ENCODE data around the gene EFHD1. TPM values are rescaled to one million over a fixed set of nuclear protein-coding genes. Genes with fewer than 3 reads are reported as not detected.

The EFHD1 gene
- total RNA-seq, 1 donor from 2014 or later, result 15.7 TPM

- Histone ChIP-seq H3K27ac (ENCODE audit: low read depth, low read length) (no peak overlapping the region), H3K27me3 (ENCODE audit: insufficient read depth, low read length) (no peaks in the 10 kb centered on the region), H3K9ac (ENCODE audit: low read length) (no peak overlapping the region), H4K20me1 (ENCODE audit: insufficient read depth, low read length) (no peaks in the 10 kb centered on the region), H3K36me3 (ENCODE audit: insufficient read depth, low read length) (no peaks in the 10 kb centered on the region), H3K4me1 (ENCODE audit: insufficient read depth, low read length) (peaks cover 4% of the 10 kb centered on the region), H3K9me3 (ENCODE audit: insufficient read depth, low read depth, low read length) (no peaks in the 10 kb centered on the region), H3K4me3 (ENCODE audit: insufficient read depth, low read depth, low read length) (no peak overlapping the region), H3K4me2 (ENCODE audit: low read length) (no peak overlapping the region), H3K79me2 (ENCODE audit: insufficient read depth, low read length) (no peaks in the 10 kb centered on the region), H2AFZ (ENCODE audit: low read depth, low read length) (no peak overlapping the region)
- no peak for TF ChIP-seq CTCF (IDR thresholded peaks at IDR 0.05; ENCODE audit: insufficient read depth, low read depth, low read length)
- no peak for TF ChIP-seq EZH2 (IDR thresholded peaks at IDR 0.05; ENCODE audit: insufficient read depth, low read length)
- no peak overlapping the region for H3K27ac Mint-ChIP-seq (ENCODE audit: unreplicated experiment)
- no peaks in the 10 kb centered on the region for H3K9me3 Mint-ChIP-seq (ENCODE audit: unreplicated experiment)
- FAIRE-seq, result no peak
- H3K27me3 Mint-ChIP-seq (ENCODE audit: low read depth, unreplicated experiment), result peaks cover 24% of the 10 kb centered on the region
- H3K4me1 Mint-ChIP-seq (ENCODE audit: low read depth, unreplicated experiment), result peaks cover 8% of the 10 kb centered on the region
- no peak for DNase-seq (ENCODE audit: low read depth)
- H3K4me3 Mint-ChIP-seq (ENCODE audit: unreplicated experiment), result no peak overlapping the region
- H3K36me3 Mint-ChIP-seq (ENCODE audit: low read depth, unreplicated experiment), result peaks cover 6% of the 10 kb centered on the region
These were observed 13.9 kb downstream of the EFHD1 start for GRCh38 chr2:232647261-232647660.

GRCh38 chr2:232649033-232649432 lies 15.6 kb downstream of the EFHD1 start:
- peaks cover 12% of the 10 kb centered on the region for H3K4me1 Mint-ChIP-seq (ENCODE audit: low read depth, unreplicated experiment)
- H3K4me3 Mint-ChIP-seq (ENCODE audit: unreplicated experiment), result no peak overlapping the region
- Histone ChIP-seq H3K79me2 (ENCODE audit: insufficient read depth, low read length) (no peaks in the 10 kb centered on the region), H3K27me3 (ENCODE audit: insufficient read depth, low read length) (no peaks in the 10 kb centered on the region), H3K9ac (ENCODE audit: low read length) (no peak overlapping the region), H2AFZ (ENCODE audit: low read depth, low read length) (no peak overlapping the region), H4K20me1 (ENCODE audit: insufficient read depth, low read length) (no peaks in the 10 kb centered on the region), H3K4me3 (ENCODE audit: insufficient read depth, low read depth, low read length) (no peak overlapping the region), H3K9me3 (ENCODE audit: insufficient read depth, low read depth, low read length) (no peaks in the 10 kb centered on the region), H3K4me1 (ENCODE audit: insufficient read depth, low read length) (peaks cover 4% of the 10 kb centered on the region), H3K4me2 (ENCODE audit: low read length) (no peak overlapping the region), H3K27ac (ENCODE audit: low read depth, low read length) (no peak overlapping the region), H3K36me3 (ENCODE audit: insufficient read depth, low read length) (no peaks in the 10 kb centered on the region)
- FAIRE-seq, result no peak
- H3K36me3 Mint-ChIP-seq (ENCODE audit: low read depth, unreplicated experiment), result peaks cover 4% of the 10 kb centered on the region
- no peak for TF ChIP-seq CTCF (IDR thresholded peaks at IDR 0.05; ENCODE audit: insufficient read depth, low read depth, low read length)
- TF ChIP-seq EZH2 (IDR thresholded peaks at IDR 0.05; ENCODE audit: insufficient read depth, low read length), result no peak
- H3K27me3 Mint-ChIP-seq (ENCODE audit: low read depth, unreplicated experiment), result peaks cover 14% of the 10 kb centered on the region
- H3K27ac Mint-ChIP-seq (ENCODE audit: unreplicated experiment), result no peak overlapping the region
- no peak for DNase-seq (ENCODE audit: low read depth)
- H3K9me3 Mint-ChIP-seq (ENCODE audit: unreplicated experiment), result no peaks in the 10 kb centered on the region

- Histone ChIP-seq H3K9me3 (ENCODE audit: insufficient read depth, low read depth, low read length) (no peaks in the 10 kb centered on the region), H3K36me3 (ENCODE audit: insufficient read depth, low read length) (no peaks in the 10 kb centered on the region), H3K79me2 (ENCODE audit: insufficient read depth, low read length) (no peaks in the 10 kb centered on the region), H3K27ac (ENCODE audit: low read depth, low read length) (no peak overlapping the region), H4K20me1 (ENCODE audit: insufficient read depth, low read length) (no peaks in the 10 kb centered on the region), H3K27me3 (ENCODE audit: insufficient read depth, low read length) (no peaks in the 10 kb centered on the region), H3K4me3 (ENCODE audit: insufficient read depth, low read depth, low read length) (no peak overlapping the region), H3K4me1 (ENCODE audit: insufficient read depth, low read length) (peaks cover 4% of the 10 kb centered on the region), H2AFZ (ENCODE audit: low read depth, low read length) (peak overlapping the region; percentile 39), H3K9ac (ENCODE audit: low read length) (no peak overlapping the region), H3K4me2 (ENCODE audit: low read length) (no peak overlapping the region)
- peak overlapping the region; percentile 64 for H3K27ac Mint-ChIP-seq (ENCODE audit: unreplicated experiment)
- H3K4me3 Mint-ChIP-seq (ENCODE audit: unreplicated experiment), result no peak overlapping the region
- H3K4me1 Mint-ChIP-seq (ENCODE audit: low read depth, unreplicated experiment), result peaks cover 12% of the 10 kb centered on the region
- no peaks in the 10 kb centered on the region for H3K9me3 Mint-ChIP-seq (ENCODE audit: unreplicated experiment)
- H3K27me3 Mint-ChIP-seq (ENCODE audit: low read depth, unreplicated experiment), result peaks cover 11% of the 10 kb centered on the region
- no peak for FAIRE-seq
- TF ChIP-seq EZH2 (IDR thresholded peaks at IDR 0.05; ENCODE audit: insufficient read depth, low read length) (no peak), CTCF (IDR thresholded peaks at IDR 0.05; ENCODE audit: insufficient read depth, low read depth, low read length) (no peak)
- H3K36me3 Mint-ChIP-seq (ENCODE audit: low read depth, unreplicated experiment), result peaks cover 3% of the 10 kb centered on the region
- DNase-seq (ENCODE audit: low read depth), result no peak
These were observed 19.1 kb downstream of the EFHD1 start for GRCh38 chr2:232652505-232652851.

Data from astrocyte (in vitro differentiated cells and primary cell).